B cell (primary cell): Measurements from ENCODE around the gene TNFAIP8L2. TPM values are rescaled to one million over a fixed set of nuclear protein-coding genes. Genes with fewer than 3 reads are reported as not detected.

Experiments
- ATAC-seq: fragments of 200-7000 bp; cut with Tn5 transposase; one replicate; pipeline ENCODE4 v1.10.0; 2021; ENCODE audit warnings: low read depth, mild to moderate bottlenecking, moderate number of reproducible peaks, moderate library complexity
- CTCF ChIA-PET: fragments of 350-600 bp; sonication (Branson Sonifier 250); formaldehyde crosslinking; loops from one replicate; lab custom pipeline; 2021; ENCODE audit warnings: antibody characterized with exemption, inconsistent platforms; lab: Charles Lee
- POLR2A ChIA-PET: fragments of 350-600 bp; sonication (Branson Sonifier 250); formaldehyde crosslinking; loops from one replicate; lab custom pipeline; 2021; ENCODE audit warnings: antibody characterized with exemption; lab: Charles Lee
- DNase-seq: peaks from one replicate; pipeline ENCODE4 v3.0.0; 2013
- H2AFZ ChIP-seq: 2 replicates; pipeline ENCODE4 v1.6.1; 2012; ENCODE audit warnings: mild to moderate bottlenecking, low read depth, low read length; ENCODE audit not compliant: insufficient read depth, poor library complexity, severe bottlenecking
- H3K27ac ChIP-seq, 2 donors: 1 replicate in 1 of 2; 2 replicates in 1 of 2; pipeline ENCODE4 v1.5.1; 2012 to 2013; ENCODE audit warnings: low read length in 2 of 2, mild to moderate bottlenecking in 2 of 2, moderate library complexity in 1 of 2
- H3K27me3 ChIP-seq, 4 experiments: fragments of 200-600 bp in 1 of 4; sonication (generic) in 1 of 4; replicated peaks in 1 of 4; 1 replicate in 2 of 4; 2 replicates in 2 of 4; pipeline versions ENCODE4 v1.6.1 to v1.7.0; 2013 to 2016; ENCODE audit warnings: low read length in 3 of 4, mild to moderate bottlenecking in 2 of 4, mixed read lengths in 1 of 4, moderate library complexity in 1 of 4; ENCODE audit not compliant: insufficient read depth in 4 of 4, control insufficient read depth in 3 of 4; ENCODE audit errors: control extremely low read depth in 1 of 4
- H3K36me3 ChIP-seq, 2 experiments: replicated peaks in 1 of 2; 1 replicate in 1 of 2; 2 replicates in 1 of 2; pipeline versions ENCODE4 v1.6.1 to v1.7.1; 2013; ENCODE audit warnings: low read length in 1 of 2; ENCODE audit not compliant: insufficient read depth in 2 of 2, control insufficient read depth in 1 of 2; ENCODE audit errors: control extremely low read depth in 1 of 2, extremely low read depth in 1 of 2
- H3K4me1 ChIP-seq, 2 donors: fragments of 200-600 bp in 1 of 2; sonication (generic) in 1 of 2; 1 replicate in 1 of 2; 2 replicates in 1 of 2; pipeline versions ENCODE4 v1.5.1 to v1.6.1; 2013 to 2017; ENCODE audit warnings: low read length in 2 of 2; ENCODE audit not compliant: control insufficient read depth in 2 of 2, insufficient read depth in 2 of 2
- H3K4me2 ChIP-seq: replicated peaks from 2 replicates; pipeline ENCODE3; 2012; ENCODE audit warnings: mild to moderate bottlenecking, low read depth, low read length; ENCODE audit not compliant: poor library complexity, severe bottlenecking
- H3K4me3 ChIP-seq, 5 experiments: fragments of 200-600 bp in 1 of 5; sonication (generic) in 1 of 5; 1 replicate in 3 of 5; 2 replicates in 2 of 5; pipeline versions ENCODE4 v1.5.1 to v1.7.0; 2011 to 2016; ENCODE audit warnings: low read length in 4 of 5, mild to moderate bottlenecking in 4 of 5, low read depth in 2 of 5, control low read depth in 1 of 5, moderate library complexity in 1 of 5; ENCODE audit not compliant: insufficient read depth in 1 of 5; ENCODE audit errors: control extremely low read depth in 1 of 5, extremely low read depth in 1 of 5
- H3K79me2 ChIP-seq: fragments of 200-600 bp; sonication (generic); one replicate; pipeline ENCODE4 v1.6.0; 2016; ENCODE audit warnings: low read length; ENCODE audit not compliant: control insufficient read depth, insufficient read depth
- H3K9ac ChIP-seq: fragments of 200-600 bp; sonication (generic); 2 replicates; pipeline ENCODE4 v1.6.1; 2017; ENCODE audit warnings: mild to moderate bottlenecking, low read length, moderate library complexity
- H3K9me3 ChIP-seq, 3 donors: one replicate each; pipeline versions ENCODE4 v1.6.1 to v1.7.1; 2013; ENCODE audit warnings: low read length in 2 of 3; ENCODE audit not compliant: control insufficient read depth in 2 of 3, insufficient read depth in 1 of 3; ENCODE audit errors: control extremely low read depth in 1 of 3
- H4K20me1 ChIP-seq: 2 replicates; pipeline ENCODE4 v1.6.0; 2012; ENCODE audit warnings: mild to moderate bottlenecking, low read length; ENCODE audit not compliant: insufficient read depth, control insufficient read depth, poor library complexity, severe bottlenecking
- H3K27ac Mint-ChIP-seq: one replicate; pipeline ENCODE4 v1.8.0; 2021; ENCODE audit warnings: mixed read lengths
- H3K27me3 Mint-ChIP-seq: one replicate; pipeline ENCODE4 v1.8.0; 2021; ENCODE audit warnings: mixed read lengths
- H3K4me1 Mint-ChIP-seq: one replicate; pipeline ENCODE4 v1.8.0; 2021; ENCODE audit warnings: mixed read lengths
- H3K4me3 Mint-ChIP-seq: one replicate; pipeline ENCODE4 v1.8.0; 2021; ENCODE audit warnings: mixed read lengths
- H3K9me3 Mint-ChIP-seq: one replicate; pipeline ENCODE4 v1.8.0; 2022; ENCODE audit warnings: mixed read lengths; ENCODE audit not compliant: insufficient read depth
- CTCF ChIP-seq: fragments of 200-600 bp; IDR thresholded peaks from one replicate; pipeline ENCODE4 v1.8.0; 2022; ENCODE audit warnings: antibody characterized with exemption, mild to moderate bottlenecking
- EZH2 ChIP-seq: IDR thresholded peaks from 2 replicates; pipeline ENCODE4 v1.6.1; 2012; ENCODE audit warnings: borderline replicate concordance, low read depth, mild to moderate bottlenecking, moderate library complexity, low read length; ENCODE audit not compliant: insufficient read depth, poor library complexity, severe bottlenecking
- WGBS: methylation state at CpG from one replicate; pipeline ENCODE4 v1.1.5; 2013; ENCODE audit warnings: missing lambda C conversion rate; ENCODE audit not compliant: insufficient coverage; 5-methylcytosine and 5-hydroxymethylcytosine counted together
- intact Hi-C: fragments of 100-400 bp; cut with micrococcal nuclease; formaldehyde crosslinking; loops from one replicate; pipeline ENCODE4 v1.10.0; 2022
- polyA plus RNA-seq: library from polyadenylated mRNA; depleted of rRNA; stranded (reverse); fragments of >200 nt; gene quantifications from 2 replicates; pipeline ENCODE4 v1.2.3, GENCODE V29; 2012
- total RNA-seq, 2 donors: library from RNA; stranded (reverse); fragments of 120-200 nt in 1 of 2; gene quantifications; 1 replicate in 1 of 2; 2 replicates in 1 of 2; pipeline versions ENCODE4 v1.2.3 to v1.2.4, GENCODE V29; 2013 to 2022

TNFAIP8L2 gene
- total and polyA plus RNA-seq, 2 donors (not counting 1 experiment from before 2014, with no cell fraction given) = 9.1 to 14.9 TPM

GRCh38 chr1:151132335-151133017 is 24.0 kb upstream of the TNFAIP8L2 start:
- no peak for TF ChIP-seq EZH2
- no peak for TF ChIP-seq CTCF
- no peaks in the 10 kb centered on the region for H3K27me3 Mint-ChIP-seq
- ChIA-PET CTCF (no interaction called here), POLR2A (no interaction called here)
- intact Hi-C loops = no loop called here
- H3K4me3 ChIP-seq = no peak overlapping the region
- H3K27me3 ChIP-seq = peaks cover 0 to 4% (median 0%) of the 10 kb centered on the region in 4 experiments
- WGBS = 98% methylated on average over 60 of the region's 74 CpGs
- H3K4me2 ChIP-seq = peak overlapping the region; percentile 76
- H3K79me2 ChIP-seq = no peaks in the 10 kb centered on the region
- peaks cover 6 to 15% of the 10 kb centered on the region in 2 donors for H3K4me1 ChIP-seq
- H3K9ac ChIP-seq = no peak overlapping the region
- H3K9me3 Mint-ChIP-seq = no peaks in the 10 kb centered on the region
- H3K36me3 ChIP-seq = no peaks in the 10 kb centered on the region
- H3K27ac Mint-ChIP-seq = no peak overlapping the region
- no peaks in the 10 kb centered on the region for H3K9me3 ChIP-seq
- no peak overlapping the region for H2AFZ ChIP-seq
- no peak overlapping the region for H3K4me3 Mint-ChIP-seq
- DNase-seq (no peak), ATAC-seq (no peak)
- H3K4me1 Mint-ChIP-seq = peaks cover 14% of the 10 kb centered on the region
- no peaks in the 10 kb centered on the region for H4K20me1 ChIP-seq
- no peak overlapping the region for H3K27ac ChIP-seq

GRCh38 chr1:151133018-151133806 is 23.2 kb upstream of the TNFAIP8L2 start:
- intact Hi-C loops = no loop called here
- Histone ChIP-seq H2AFZ (no peak overlapping the region), H3K4me1 (peaks cover 6 to 15% of the 10 kb centered on the region in 2 donors), H3K4me2 (no peak overlapping the region), H4K20me1 (no peaks in the 10 kb centered on the region), H3K27ac (no peak overlapping the region), H3K9ac (no peak overlapping the region), H3K36me3 (no peaks in the 10 kb centered on the region), H3K4me3 (no peak overlapping the region), H3K9me3 (no peaks in the 10 kb centered on the region), H3K27me3 (peaks cover 0 to 4% (median 0%) of the 10 kb centered on the region in 4 experiments), H3K79me2 (no peaks in the 10 kb centered on the region)
- ATAC-seq (no peak), DNase-seq (no peak)
- Mint-ChIP-seq H3K4me3 (no peak overlapping the region), H3K4me1 (peaks cover 14% of the 10 kb centered on the region), H3K27me3 (no peaks in the 10 kb centered on the region), H3K9me3 (no peaks in the 10 kb centered on the region), H3K27ac (no peak overlapping the region)
- 96% methylated on average over 59 of the region's 65 CpGs for WGBS
- TF ChIP-seq EZH2 (no peak), CTCF (no peak)
- CTCF ChIA-PET = interaction anchor here (0.8 kb wide), 1 partner anchor 34 kb away, joined by 4 read pairs; no protein-coding TSS in a partner anchor
- POLR2A ChIA-PET = no interaction called here
